ENCODE measurements around the gene P2RY12. TPM values are rescaled to one million over a fixed set of nuclear protein-coding genes. Genes with fewer than 3 reads are reported as not detected.

The P2RY12 gene
- total and polyA plus RNA-seq, 2 donors (not counting 3 experiments of a cell fraction or from before 2014, with no cell fraction given), result not detected

GRCh38 chr3:151391720-151392119 lies 7.2 kb upstream of the P2RY12 start:
- Histone ChIP-seq H3K4me2 (ENCODE audit: insufficient read depth, low read length) (no peak overlapping the region), H3K79me2 (ENCODE audit: control insufficient read depth, insufficient read depth, low read length) (no peaks in the 10 kb centered on the region), H3K36me3 (ENCODE audit: control insufficient read depth in 2 of 2, extremely low read depth in 1 of 2, insufficient read depth in 2 of 2, low read length in 2 of 2) (no peaks in the 10 kb centered on the region), H3K27me3 (ENCODE audit: control insufficient read depth in 2 of 2, insufficient read depth in 2 of 2, low read length in 2 of 2) (peaks cover 0 to 3% of the 10 kb centered on the region in 2 experiments), H4K20me1 (replicated peaks; ENCODE audit: control insufficient read depth, extremely low read depth, insufficient read depth, low read length) (no peaks in the 10 kb centered on the region), H3K4me3 (replicated peaks in 1 of 3; ENCODE audit: insufficient read depth in 1 of 3, low read depth in 1 of 3, low read length in 3 of 3) (no peak overlapping the region), H3K9ac (replicated peaks; ENCODE audit: extremely low read depth, insufficient read depth, low read length) (no peak overlapping the region), H3K9me1 (replicated peaks; ENCODE audit: control insufficient read depth, extremely low read depth, insufficient read depth, low read length) (no peaks in the 10 kb centered on the region), H3K9me3 (replicated peaks; ENCODE audit: control insufficient read depth, insufficient read depth, low read length) (no peaks in the 10 kb centered on the region), H2AFZ (ENCODE audit: low read depth, low read length) (no peak overlapping the region), H3K27ac (ENCODE audit: insufficient read depth, low read depth, low read length) (no peak overlapping the region), H3K4me1 (ENCODE audit: control insufficient read depth, extremely low read depth, insufficient read depth, low read length) (no peaks in the 10 kb centered on the region)
- ChIA-PET POLR2A (no interaction called here), CTCF (no interaction called here)
- BruUV-seq (replicated peaks), result no TSS peak
- dilution Hi-C loops (cut with MboI; ENCODE audit: extremely low pct_ligation_motif_present, low sequenced_read_pairs), result no loop called here
- intact Hi-C loops (cut with micrococcal nuclease), result no loop called here
- FAIRE-seq, result no peak
- DNase-seq (ENCODE audit: low read depth, low spot score), result no peak
- TF ChIP-seq CTCF (IDR thresholded peaks at IDR 0.05; ENCODE audit: extremely low read depth in 1 of 2, insufficient read depth in 1 of 2, low read depth in 1 of 2, low read length in 2 of 2) (no peak), EZH2 (IDR thresholded peaks at IDR 0.05; ENCODE audit: borderline replicate concordance, low read depth, low read length, severe bottlenecking) (no peak), JUN (IDR thresholded peaks at IDR 0.05; ENCODE audit: borderline replicate concordance, insufficient read depth, insufficient read length, low read depth) (no peak), POLR2A (IDR thresholded peaks at IDR 0.05; ENCODE audit: low read depth, low read length) (no peak), MAX (IDR thresholded peaks at IDR 0.05; ENCODE audit: insufficient read depth, insufficient read length) (no peak), FOS (IDR thresholded peaks at IDR 0.05; ENCODE audit: borderline replicate concordance, insufficient read depth, low read length) (no peak), POLR2AphosphoS5 (IDR thresholded peaks at IDR 0.05; ENCODE audit: insufficient read depth, low read depth, low read length) (no peak), GATA2 (IDR thresholded peaks at IDR 0.05; ENCODE audit: insufficient read depth, insufficient read length, low read depth, low read length) (no peak), MYC (IDR thresholded peaks at IDR 0.05; ENCODE audit: low read depth, low read length) (no peak)
